HG03097 (cell line): Measurements from ENCODE around the gene BTBD19.
A peak's percentile ranks its signal among the peaks of the same experiment; 100 is the strongest.
"Not testable (repeated sequence)": the region's sequence is repeated elsewhere in the genome, so short reads cannot be mapped to it uniquely, and the experiment has no call there.

Experiments used
- ATAC-seq: cut with Tn5 transposase; IDR thresholded peaks from one replicate; pipeline ENCODE4 v1.9.1; 2021; ENCODE audit not compliant: unreplicated experiment, low FRiP score

The BTBD19 gene

GRCh38 chr1:44786841-44787426, 21.4 kb upstream of the BTBD19 start:
- no peak for ATAC-seq

GRCh38 chr1:44787506-44787905, 20.8 kb upstream of the BTBD19 start:
- ATAC-seq: no peak

- no peak for ATAC-seq
Measured at GRCh38 chr1:44788120-44788860, 20.0 kb upstream of the BTBD19 start, which contains the start of gene BEST4. Gene BEST4 (minus strand): TSS chr1:44788170. CDS start chr1:44787705, 465 bp downstream.

- no peak for ATAC-seq
Measured at GRCh38 chr1:44790968-44791801, 17.1 kb upstream of the BTBD19 start.

GRCh38 chr1:44792736-44793502, 15.4 kb upstream of the BTBD19 start:
- ATAC-seq: no peak

GRCh38 chr1:44797886-44798285, 10.4 kb upstream of the BTBD19 start:
- ATAC-seq: not testable (repeated sequence)

- ATAC-seq: no peak
Measured at GRCh38 chr1:44798481-44799365, 9.6 kb upstream of the BTBD19 start.

- peak; percentile 81 for ATAC-seq
Measured at GRCh38 chr1:44799770-44800584, 8.3 kb upstream of the BTBD19 start, which contains the start of gene PLK3. Gene PLK3 (plus strand): TSS chr1:44800377. CDS start chr1:44800464, 87 bp downstream.

GRCh38 chr1:44801491-44802305, 6.6 kb upstream of the BTBD19 start:
- ATAC-seq: no peak

GRCh38 chr1:44802306-44803061, 5.8 kb upstream of the BTBD19 start:
- no peak for ATAC-seq

GRCh38 chr1:44803062-44803311, 5.3 kb upstream of the BTBD19 start:
- ATAC-seq: no peak

- ATAC-seq: no peak
Measured at GRCh38 chr1:44803312-44804095, 4.8 kb upstream of the BTBD19 start.

- no peak for ATAC-seq
Measured at GRCh38 chr1:44805311-44806024, 2.9 kb upstream of the BTBD19 start.

- no peak for ATAC-seq
Measured at GRCh38 chr1:44806025-44806703, 2.2 kb upstream of the BTBD19 start.

- ATAC-seq: no peak
Measured at GRCh38 chr1:44806704-44807363, 1.5 kb upstream of the BTBD19 start, which contains the start of gene DYNLT4. Gene DYNLT4 (minus strand): TSS chr1:44807351. CDS start chr1:44806668, 683 bp downstream.
